Suprapubic skin (tissue), 4 donors: ENCODE data around the gene TREH. TPM values are rescaled to one million over a fixed set of nuclear protein-coding genes. Genes with fewer than 3 reads are reported as not detected.
"Not testable (repeated sequence)": the region's sequence is repeated elsewhere in the genome, so short reads cannot be mapped to it uniquely, and the experiment has no call there.

Experiments
- DNase-seq, 2 donors: peaks; one replicate each; pipeline ENCODE4 v3.0.0-alpha.2; 2019; ENCODE audit warnings: low spot score in 2 of 2
- H3K27ac ChIP-seq: fragments of 200-600 bp; sonication (generic); one replicate; pipeline ENCODE4 v1.5.1; 2019
- H3K27me3 ChIP-seq: fragments of 200-600 bp; sonication (generic); one replicate; pipeline ENCODE4 v1.5.1; 2019
- H3K36me3 ChIP-seq: fragments of 200-600 bp; sonication (generic); one replicate; pipeline ENCODE4 v1.5.1; 2019
- H3K4me1 ChIP-seq: fragments of 200-600 bp; sonication (generic); one replicate; pipeline ENCODE4 v1.5.1; 2019
- H3K4me3 ChIP-seq: fragments of 200-600 bp; sonication (generic); one replicate; pipeline ENCODE4 v1.5.1; 2019; ENCODE audit warnings: mild to moderate bottlenecking
- H3K9me3 ChIP-seq: fragments of 200-600 bp; sonication (generic); one replicate; pipeline ENCODE4 v1.5.1; 2019
- EP300 ChIP-seq: sonication (generic); formaldehyde crosslinking; IDR thresholded peaks from one replicate; pipeline ENCODE4 v1.6.1; 2017; ENCODE audit warnings: antibody characterized with exemption
- POLR2A ChIP-seq, 2 donors: fragments of 450-650 bp; IDR thresholded peaks; one replicate each; pipeline ENCODE4 v1.6.1; 2017; ENCODE audit warnings: antibody characterized with exemption in 2 of 2, mild to moderate bottlenecking in 2 of 2, moderate library complexity in 2 of 2
- POLR2AphosphoS5 ChIP-seq, 3 donors: sonication (generic); formaldehyde crosslinking; IDR thresholded peaks; one replicate each; pipeline ENCODE4 v1.6.1; 2017; ENCODE audit warnings: antibody characterized with exemption in 3 of 3
- WGBS: methylation state at CpG from one replicate; pipeline ENCODE4 v1.1.5; 2018; 5-methylcytosine and 5-hydroxymethylcytosine counted together
- total RNA-seq, 4 donors: library from RNA; depleted of rRNA; stranded (reverse); fragments of >200 nt; gene quantifications; one replicate each; pipeline ENCODE4 v1.1.0, GENCODE V29; 2016
- TF ChIP-seq, protein P1 (sequence below), 2 donors: fragments of 200-600 bp in 1 of 2; fragments of 450-650 bp in 1 of 2; sonication (generic) in 1 of 2; IDR thresholded peaks; one replicate each; pipeline ENCODE4 v1.5.1; 2016 to 2019; ENCODE audit warnings: antibody characterized with exemption in 2 of 2, mild to moderate bottlenecking in 1 of 2, moderate library complexity in 1 of 2

Gene TREH
- total RNA-seq, 4 donors from 2014 or later = not detected

DNA sequence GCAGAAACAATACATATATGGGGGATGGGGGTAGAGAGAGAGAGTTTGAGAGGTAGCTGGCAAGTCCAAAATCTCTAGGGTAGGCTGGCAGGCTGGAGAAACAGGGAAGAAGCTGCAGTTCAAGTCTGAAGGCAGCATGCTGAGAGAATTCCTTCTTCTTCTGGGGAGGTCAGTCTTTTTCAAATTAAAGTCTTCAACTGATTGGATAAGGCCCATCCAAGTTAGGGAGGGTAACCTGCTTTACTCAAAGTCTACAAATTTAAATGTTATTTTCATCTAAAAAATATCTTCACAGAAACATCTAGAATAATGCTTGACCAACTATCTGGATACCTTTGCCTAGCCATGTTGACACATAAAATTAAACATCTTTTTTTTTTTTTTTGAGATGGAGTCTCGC is 2.9 kb upstream of the TREH start:
- Histone ChIP-seq H3K27ac (no peak overlapping the region), H3K36me3 (no peaks in the 10 kb centered on the region), H3K27me3 (no peaks in the 10 kb centered on the region), H3K4me3 (no peak overlapping the region), H3K9me3 (no peaks in the 10 kb centered on the region), H3K4me1 (peaks cover 9% of the 10 kb centered on the region)
- DNase-seq = no peak
- 100% methylated on average over 1 of the region's 1 CpG for WGBS
- TF ChIP-seq POLR2A (IDR thresholded peaks at IDR 0.05) = no peak

DNA sequence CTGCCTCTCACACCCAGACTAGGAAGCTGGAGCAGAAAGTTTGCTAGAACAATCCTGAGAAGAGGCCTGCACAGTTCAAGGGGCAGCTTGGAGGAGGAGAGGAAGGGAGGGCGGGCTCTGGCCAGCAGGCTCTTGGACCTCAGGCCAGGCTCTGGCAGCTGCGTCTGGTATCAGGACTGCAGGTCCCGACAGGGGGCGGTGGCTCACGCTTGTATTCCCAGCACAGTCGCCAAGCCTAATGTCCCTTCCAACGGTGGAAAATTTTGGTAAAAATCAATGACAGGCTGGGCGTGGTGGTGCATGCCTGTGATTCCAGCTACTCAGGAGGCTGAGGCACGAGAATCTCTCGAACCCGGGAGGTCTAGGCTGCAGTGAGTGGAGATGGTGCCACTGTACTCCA is 542 bp downstream of the TREH start:
- H3K27ac ChIP-seq, H3K36me3 ChIP-seq, H3K4me3 ChIP-seq, H3K4me1 ChIP-seq, H3K27me3 ChIP-seq, H3K9me3 ChIP-seq: not testable (repeated sequence)
- DNase-seq = peak in 1 of 2 donors; percentile 74
- TF ChIP-seq, protein P1, sequence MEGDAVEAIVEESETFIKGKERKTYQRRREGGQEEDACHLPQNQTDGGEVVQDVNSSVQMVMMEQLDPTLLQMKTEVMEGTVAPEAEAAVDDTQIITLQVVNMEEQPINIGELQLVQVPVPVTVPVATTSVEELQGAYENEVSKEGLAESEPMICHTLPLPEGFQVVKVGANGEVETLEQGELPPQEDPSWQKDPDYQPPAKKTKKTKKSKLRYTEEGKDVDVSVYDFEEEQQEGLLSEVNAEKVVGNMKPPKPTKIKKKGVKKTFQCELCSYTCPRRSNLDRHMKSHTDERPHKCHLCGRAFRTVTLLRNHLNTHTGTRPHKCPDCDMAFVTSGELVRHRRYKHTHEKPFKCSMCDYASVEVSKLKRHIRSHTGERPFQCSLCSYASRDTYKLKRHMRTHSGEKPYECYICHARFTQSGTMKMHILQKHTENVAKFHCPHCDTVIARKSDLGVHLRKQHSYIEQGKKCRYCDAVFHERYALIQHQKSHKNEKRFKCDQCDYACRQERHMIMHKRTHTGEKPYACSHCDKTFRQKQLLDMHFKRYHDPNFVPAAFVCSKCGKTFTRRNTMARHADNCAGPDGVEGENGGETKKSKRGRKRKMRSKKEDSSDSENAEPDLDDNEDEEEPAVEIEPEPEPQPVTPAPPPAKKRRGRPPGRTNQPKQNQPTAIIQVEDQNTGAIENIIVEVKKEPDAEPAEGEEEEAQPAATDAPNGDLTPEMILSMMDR (IDR thresholded peaks at IDR 0.05) = peak in 1 of 2 donors; percentile 8
- 46% methylated on average over 11 of the region's 11 CpGs for WGBS

DNA sequence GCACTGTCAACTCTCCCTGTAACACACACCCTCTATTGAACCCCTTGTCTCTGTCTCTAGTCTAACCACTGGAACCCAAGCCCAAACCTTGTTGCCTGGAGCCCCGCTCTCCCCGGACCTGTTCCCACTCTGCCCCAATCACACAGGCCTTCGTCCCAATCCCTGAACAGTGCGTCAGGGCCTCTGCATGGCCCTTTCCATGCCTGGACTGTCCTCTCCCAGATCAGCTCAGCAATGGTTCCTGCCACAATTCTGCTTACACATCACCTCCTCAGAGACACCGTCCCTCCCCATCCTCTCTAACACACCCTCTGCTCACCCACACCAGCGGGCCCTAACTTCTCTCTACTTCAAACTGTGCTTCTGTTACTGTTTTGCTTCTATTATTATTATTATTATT is 1.5 kb downstream of the TREH start:
- peak in 1 of 2 donors; percentile 26 for DNase-seq
- H3K9me3 ChIP-seq = no peaks in the 10 kb centered on the region
- H3K4me3 ChIP-seq = no peak overlapping the region
- TF ChIP-seq POLR2A (IDR thresholded peaks at IDR 0.05) (no peak), POLR2AphosphoS5 (IDR thresholded peaks at IDR 0.05) (no peak), EP300 (no peak)
- TF ChIP-seq, protein P1 (IDR thresholded peaks at IDR 0.05) = no peak
- no peaks in the 10 kb centered on the region for H3K27me3 ChIP-seq
- 91% methylated on average over 6 of the region's 6 CpGs for WGBS
- no peaks in the 10 kb centered on the region for H3K36me3 ChIP-seq
- H3K27ac ChIP-seq = no peak overlapping the region
- H3K4me1 ChIP-seq = peaks cover 9% of the 10 kb centered on the region

DNA sequence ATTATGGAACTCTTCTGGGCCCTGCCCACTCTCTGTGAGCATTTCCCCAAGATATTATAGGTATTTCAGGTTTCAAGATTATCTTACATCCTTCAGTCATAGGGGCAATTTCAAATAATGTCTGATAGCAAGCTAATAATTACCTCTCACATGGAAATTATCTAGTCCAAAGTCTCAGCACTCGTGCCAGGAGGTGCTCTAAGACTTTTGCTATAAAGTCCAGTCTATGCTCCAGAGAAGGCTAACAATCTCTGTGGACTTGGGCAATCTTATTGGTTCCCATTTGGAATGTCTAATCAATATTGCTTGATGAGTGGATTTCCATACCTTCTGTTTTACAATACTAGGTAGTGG is 5.4 kb downstream of the TREH start:
- TF ChIP-seq POLR2AphosphoS5 (IDR thresholded peaks at IDR 0.05) (no peak), EP300 (no peak), POLR2A (IDR thresholded peaks at IDR 0.05) (no peak)
- TF ChIP-seq, protein P1 (IDR thresholded peaks at IDR 0.05) = no peak
- 76% methylated on average over 1 of the region's 1 CpG for WGBS

DNA sequence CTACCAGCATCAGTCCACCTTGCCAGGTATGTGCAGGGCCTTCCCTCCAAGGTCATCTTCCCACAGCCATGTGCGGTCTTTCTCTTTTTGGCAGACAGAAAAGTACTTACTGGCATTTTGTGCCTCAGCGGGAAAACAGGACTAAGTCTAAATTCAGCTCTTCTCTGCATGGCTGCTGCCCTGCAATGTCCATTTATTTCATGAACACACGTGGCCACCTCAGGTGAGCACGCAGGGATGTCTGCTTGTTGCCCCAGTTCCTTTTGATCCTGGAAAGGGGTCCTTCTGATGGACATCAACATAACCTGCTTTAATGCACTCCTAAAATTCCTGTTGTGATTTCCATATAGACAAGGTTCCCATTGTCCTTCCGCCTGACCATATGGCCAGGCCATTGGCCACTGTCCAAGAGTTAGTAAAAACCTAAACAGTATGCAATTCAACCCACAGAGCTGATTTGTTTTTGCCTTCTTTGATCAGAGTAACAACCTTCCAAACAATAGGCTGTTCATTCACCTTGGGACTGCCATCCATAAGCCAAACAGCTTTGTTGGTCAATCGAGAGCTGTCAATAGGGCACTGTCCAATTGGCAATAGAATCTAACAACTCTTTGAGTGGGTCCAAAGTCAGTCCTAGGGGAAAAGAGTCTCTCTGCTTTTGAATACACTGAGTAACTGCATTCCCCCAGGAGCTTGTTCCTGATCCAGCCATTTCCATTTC is 5.9 kb downstream of the TREH start:
- no peaks in the 10 kb centered on the region for H3K36me3 ChIP-seq
- H3K27me3 ChIP-seq = no peaks in the 10 kb centered on the region
- no peak overlapping the region for H3K27ac ChIP-seq
- no peaks in the 10 kb centered on the region for H3K9me3 ChIP-seq
- no peak overlapping the region for H3K4me3 ChIP-seq
- H3K4me1 ChIP-seq = no peaks in the 10 kb centered on the region
- DNase-seq = peak in 1 of 2 donors; percentile 31
- TF ChIP-seq POLR2AphosphoS5 (IDR thresholded peaks at IDR 0.05) (no peak), POLR2A (IDR thresholded peaks at IDR 0.05) (no peak), EP300 (no peak)
- TF ChIP-seq, protein P1 (IDR thresholded peaks at IDR 0.05) = no peak
- 75% methylated on average over 6 of the region's 6 CpGs for WGBS

More for the DNA sequence above, 5.4 kb downstream of the TREH start:
- H3K9me3 ChIP-seq = no peaks in the 10 kb centered on the region
- no peak for DNase-seq
- H3K27ac ChIP-seq = no peak overlapping the region
- no peak overlapping the region for H3K4me3 ChIP-seq
- no peaks in the 10 kb centered on the region for H3K36me3 ChIP-seq
- no peaks in the 10 kb centered on the region for H3K27me3 ChIP-seq
- peaks cover 4% of the 10 kb centered on the region for H3K4me1 ChIP-seq

DNA sequence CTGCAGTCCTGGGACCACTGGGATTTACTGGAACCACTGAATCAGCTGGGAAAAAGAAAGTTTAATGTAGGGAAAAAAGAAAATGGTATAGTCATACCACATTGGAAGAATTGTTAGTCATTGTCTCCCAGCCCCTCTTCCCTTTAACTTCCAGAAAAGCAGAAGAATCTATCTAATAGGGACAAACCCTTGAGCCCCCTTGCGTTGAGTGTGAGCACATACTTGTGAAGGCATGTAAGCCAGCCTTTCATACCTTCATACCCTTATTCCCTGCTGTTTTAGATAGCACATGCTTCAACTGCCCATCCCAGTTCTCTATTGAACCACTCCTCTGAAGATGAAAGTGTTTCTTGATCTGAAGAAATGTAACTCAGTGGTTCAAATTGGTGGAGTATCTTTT is 6.6 kb downstream of the TREH start:
- TF ChIP-seq POLR2AphosphoS5 (IDR thresholded peaks at IDR 0.05) (no peak), POLR2A (IDR thresholded peaks at IDR 0.05) (no peak), EP300 (no peak)
- TF ChIP-seq, protein P1 (IDR thresholded peaks at IDR 0.05) = no peak
- 83% methylated on average over 1 of the region's 1 CpG for WGBS
- no peaks in the 10 kb centered on the region for H3K9me3 ChIP-seq
- no peaks in the 10 kb centered on the region for H3K4me1 ChIP-seq
- H3K4me3 ChIP-seq = no peak overlapping the region
- H3K27me3 ChIP-seq = no peaks in the 10 kb centered on the region
- no peaks in the 10 kb centered on the region for H3K36me3 ChIP-seq
- no peak overlapping the region for H3K27ac ChIP-seq
- peak in 1 of 2 donors; percentile 18 for DNase-seq
